GM21737 (cell line): ENCODE results near the gene PJA2.

ENCODE experiments used
- ATAC-seq: cut with Tn5 transposase; IDR thresholded peaks from one replicate; pipeline ENCODE4 v1.9.1; 2021; ENCODE audit warnings: mild to moderate bottlenecking, moderate library complexity; ENCODE audit not compliant: unreplicated experiment

Gene PJA2

DNA sequence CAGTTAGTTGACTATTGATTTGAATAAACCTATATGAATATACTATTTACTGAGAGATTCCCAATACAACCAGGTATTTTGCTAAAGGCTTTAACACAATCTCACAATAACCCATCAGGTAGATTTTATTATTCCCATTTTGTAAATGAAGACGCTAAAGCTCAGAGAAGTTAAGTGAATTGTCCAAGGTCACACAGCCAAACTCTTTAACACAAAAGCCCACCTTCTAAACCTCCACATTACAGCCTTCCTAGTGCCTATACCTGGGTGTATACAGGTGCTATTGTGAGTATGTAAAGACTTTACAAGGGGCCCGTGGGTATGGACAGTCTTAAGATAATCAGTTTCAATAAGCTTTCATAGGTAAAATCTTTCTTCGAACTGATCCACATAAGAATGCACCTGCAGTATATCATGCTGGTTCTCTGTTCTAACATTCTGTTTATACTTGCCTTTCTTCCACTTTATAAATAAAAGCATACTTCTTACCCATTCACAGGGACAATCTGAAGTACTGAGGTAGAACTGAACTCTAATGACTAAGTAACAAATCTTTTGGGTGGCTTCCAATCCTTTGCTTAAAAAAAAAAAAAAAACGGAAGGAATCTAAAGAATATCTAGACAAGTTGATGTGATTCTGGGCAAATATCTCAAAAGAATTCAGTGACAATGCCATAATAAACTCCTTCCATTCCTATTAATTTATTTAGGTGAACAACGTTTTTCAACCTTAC, 59.1 kb downstream of the PJA2 start:
- no peak for ATAC-seq

DNA sequence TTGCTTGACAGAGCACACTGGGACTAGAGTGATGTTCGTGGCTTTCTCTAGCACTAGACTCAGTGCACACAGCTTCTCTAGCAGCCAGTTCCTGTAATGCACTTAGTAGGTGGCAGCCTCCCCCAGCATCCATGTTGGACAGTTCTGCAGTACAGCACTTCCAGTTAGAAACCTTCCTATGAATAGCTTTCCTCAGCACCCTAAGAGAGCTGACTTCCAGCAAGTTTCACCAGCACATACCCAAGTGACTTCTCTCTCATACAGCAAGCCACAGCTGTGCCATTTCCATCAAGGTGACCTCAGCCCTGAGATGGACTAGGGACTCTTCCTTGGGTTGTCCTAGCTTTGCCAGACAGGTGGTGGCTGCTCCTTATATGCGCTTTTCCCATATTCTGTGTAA, 60.4 kb downstream of the PJA2 start:
- no peak for ATAC-seq

DNA sequence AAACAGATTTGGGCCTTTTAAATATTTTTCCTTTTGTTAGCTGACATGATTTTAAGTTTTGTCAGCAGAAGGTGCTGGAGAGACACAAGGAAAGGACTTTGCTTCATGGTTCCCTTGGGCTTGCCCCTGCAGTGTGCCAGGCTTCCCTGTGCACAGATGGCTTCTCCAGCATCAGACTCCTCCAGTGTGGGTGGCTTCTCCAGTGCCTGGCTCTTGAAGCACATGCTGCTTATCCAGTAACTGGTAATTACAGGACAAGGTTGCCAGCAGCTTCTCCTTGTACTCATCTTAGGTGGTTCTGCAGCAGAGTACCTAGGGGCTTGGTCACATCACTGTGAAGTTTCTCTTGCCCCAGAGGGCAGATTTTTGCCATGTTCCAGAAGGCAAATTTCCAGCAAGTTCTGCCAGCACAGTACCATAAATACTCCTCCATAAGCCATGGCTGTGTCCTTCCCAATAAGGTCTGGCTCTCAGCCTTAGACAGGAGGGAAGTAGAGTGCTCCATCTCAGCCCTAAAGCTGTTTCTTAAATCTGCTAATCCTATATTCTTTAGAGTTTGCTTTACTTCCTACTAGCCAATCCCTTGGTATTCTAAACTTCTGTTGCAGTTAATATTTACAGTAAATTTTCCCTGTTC, 62.4 kb downstream of the PJA2 start:
- no peak for ATAC-seq

- ATAC-seq, result no peak
Measured at GRCh38 chr5:109345699-109346098, 64.1 kb downstream of the PJA2 start.

- ATAC-seq, result no peak
Measured at GRCh38 chr5:109340351-109340750, 69.4 kb downstream of the PJA2 start.

DNA sequence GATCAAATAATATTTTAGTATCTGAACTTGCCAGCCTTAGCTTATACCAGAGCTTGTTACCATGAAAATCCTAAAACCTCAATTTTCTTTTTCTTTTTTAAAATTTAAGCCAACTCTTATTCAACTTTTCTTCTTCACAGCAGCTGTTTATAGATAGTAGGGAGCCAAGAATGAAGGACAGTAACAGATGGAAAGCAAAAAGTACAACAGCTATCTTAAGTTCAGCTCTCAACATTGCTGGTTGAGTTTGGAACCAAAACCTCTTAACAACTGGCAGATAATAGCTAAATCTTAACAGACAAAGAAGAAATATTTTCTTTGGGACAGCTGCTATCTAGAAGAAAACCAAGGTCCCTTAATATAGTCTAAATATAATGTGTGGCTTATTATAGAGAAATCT, 74.7 kb downstream of the PJA2 start:
- ATAC-seq, result no peak

- ATAC-seq, result no peak
Measured at GRCh38 chr5:109334056-109334455, 75.7 kb downstream of the PJA2 start.

- no peak for ATAC-seq
Measured at GRCh38 chr5:109329333-109330237, 80.2 kb downstream of the PJA2 start.

GRCh38 chr5:109328626-109329025, 81.1 kb downstream of the PJA2 start:
- ATAC-seq, result no peak

DNA sequence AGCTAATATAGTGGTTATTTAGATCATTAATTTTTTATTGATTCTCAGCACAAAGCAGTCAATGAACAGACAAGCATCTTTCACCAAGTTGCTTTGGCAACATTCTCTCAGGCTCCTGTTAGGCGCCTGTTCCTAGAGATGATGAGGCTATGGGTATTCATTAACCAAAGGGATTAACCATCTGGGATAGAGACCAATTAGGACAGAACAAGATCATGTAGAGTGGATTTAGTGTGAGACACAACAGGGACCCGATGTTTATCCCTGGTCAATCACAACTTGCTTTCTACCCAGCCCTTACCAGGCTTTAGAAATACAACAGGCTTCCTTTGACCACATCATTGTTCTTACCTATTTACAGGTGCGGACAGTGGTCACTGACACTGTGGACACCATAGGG, 82.2 kb downstream of the PJA2 start:
- no peak for ATAC-seq

GRCh38 chr5:109326919-109327318, 82.9 kb downstream of the PJA2 start:
- no peak for ATAC-seq

GRCh38 chr5:109325456-109325855, 84.3 kb downstream of the PJA2 start:
- ATAC-seq, result no peak

- no peak for ATAC-seq
Measured at GRCh38 chr5:109324931-109325330, 84.8 kb downstream of the PJA2 start.

- no peak for ATAC-seq
Measured at GRCh38 chr5:109324351-109324750, 85.4 kb downstream of the PJA2 start.

DNA sequence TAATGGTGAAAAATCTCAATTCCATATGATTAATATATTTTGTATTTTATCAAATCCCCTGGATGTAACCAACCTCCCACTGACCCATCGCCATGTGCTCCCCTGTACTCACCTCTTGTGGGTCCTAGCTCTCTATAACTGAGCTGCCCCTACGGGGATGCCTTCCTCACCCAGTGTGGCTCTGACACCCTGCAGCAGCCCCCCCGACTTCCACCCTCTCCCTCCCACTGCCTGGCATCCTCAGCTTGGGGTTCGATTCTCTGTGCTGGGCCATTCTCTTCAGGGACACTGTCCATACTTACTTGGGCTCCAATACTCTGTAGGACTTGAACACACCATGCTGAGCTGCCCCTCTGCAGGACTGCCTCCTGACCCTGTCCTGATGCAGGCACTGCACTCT, 87.1 kb downstream of the PJA2 start:
- ATAC-seq, result no peak

DNA sequence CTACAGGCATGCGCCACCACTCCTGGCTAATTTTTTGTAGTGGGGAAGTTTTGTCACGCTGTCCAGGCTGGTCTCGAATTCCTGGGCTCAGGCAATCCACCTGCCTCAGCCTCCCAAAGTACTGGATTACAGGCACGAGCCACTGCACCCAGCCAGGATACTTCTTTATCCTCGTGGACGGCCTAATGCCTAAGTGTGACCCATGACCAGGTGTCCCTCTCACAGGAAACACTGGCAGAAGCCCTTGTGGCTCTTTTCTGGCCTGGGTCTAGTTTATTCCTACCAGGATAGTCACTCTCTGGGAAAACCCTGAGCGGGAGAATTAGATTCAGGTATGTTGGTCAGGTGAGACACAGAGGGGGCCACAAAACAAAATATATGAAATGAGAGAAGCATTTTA, 90.4 kb downstream of the PJA2 start:
- ATAC-seq, result no peak

- ATAC-seq, result no peak
Measured at GRCh38 chr5:109318455-109319108, 91.2 kb downstream of the PJA2 start.

- no peak for ATAC-seq
Measured at GRCh38 chr5:109316634-109317033, 93.1 kb downstream of the PJA2 start.

DNA sequence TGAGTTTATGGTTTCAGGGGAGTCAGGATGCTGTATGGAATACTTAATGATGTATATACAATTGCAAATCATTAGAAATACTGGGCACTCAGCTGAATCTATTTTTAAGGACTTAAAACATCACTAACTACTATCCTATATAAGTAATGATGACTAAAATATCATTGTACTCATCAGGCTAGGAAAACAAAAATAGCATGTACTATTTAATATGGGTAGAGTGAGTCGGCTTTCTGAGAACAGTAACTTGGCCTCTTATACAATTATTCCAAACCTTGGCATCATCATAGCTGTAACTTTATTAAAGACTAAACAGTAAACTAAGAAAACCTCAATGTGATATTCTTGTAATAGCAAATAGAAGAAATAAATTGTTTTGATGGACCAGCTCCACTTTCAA, 94.5 kb downstream of the PJA2 start:
- no peak for ATAC-seq

- ATAC-seq, result no peak
Measured at GRCh38 chr5:109313127-109313526, 96.6 kb downstream of the PJA2 start.

DNA sequence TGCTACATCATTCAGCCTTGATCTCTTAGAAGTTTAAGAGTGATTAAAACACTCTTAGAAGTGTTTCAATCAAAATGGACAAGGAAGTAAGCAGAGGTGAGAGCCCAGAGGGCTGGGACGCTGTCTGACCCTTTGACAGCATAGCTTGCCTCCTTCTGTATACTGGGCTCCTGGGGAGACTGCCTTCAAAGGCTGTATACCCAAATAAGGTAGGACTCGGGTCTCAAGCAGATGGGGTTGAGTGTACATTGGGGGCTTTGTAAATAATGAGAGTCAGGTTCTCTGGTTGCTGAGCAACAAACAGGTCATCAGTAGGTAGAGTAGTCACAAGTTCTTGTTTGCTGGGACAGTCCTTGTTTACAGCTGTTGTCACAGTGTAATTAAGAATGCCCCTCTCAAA, 97.1 kb downstream of the PJA2 start:
- no peak for ATAC-seq
